HG03060 (cell line): ENCODE measurements around the gene E2F8.

Source experiments
- ATAC-seq: cut with Tn5 transposase; IDR thresholded peaks from one replicate; pipeline ENCODE4 v1.9.1; 2021; ENCODE audit warnings: low read depth, moderate number of reproducible peaks; ENCODE audit not compliant: unreplicated experiment

The E2F8 gene

DNA sequence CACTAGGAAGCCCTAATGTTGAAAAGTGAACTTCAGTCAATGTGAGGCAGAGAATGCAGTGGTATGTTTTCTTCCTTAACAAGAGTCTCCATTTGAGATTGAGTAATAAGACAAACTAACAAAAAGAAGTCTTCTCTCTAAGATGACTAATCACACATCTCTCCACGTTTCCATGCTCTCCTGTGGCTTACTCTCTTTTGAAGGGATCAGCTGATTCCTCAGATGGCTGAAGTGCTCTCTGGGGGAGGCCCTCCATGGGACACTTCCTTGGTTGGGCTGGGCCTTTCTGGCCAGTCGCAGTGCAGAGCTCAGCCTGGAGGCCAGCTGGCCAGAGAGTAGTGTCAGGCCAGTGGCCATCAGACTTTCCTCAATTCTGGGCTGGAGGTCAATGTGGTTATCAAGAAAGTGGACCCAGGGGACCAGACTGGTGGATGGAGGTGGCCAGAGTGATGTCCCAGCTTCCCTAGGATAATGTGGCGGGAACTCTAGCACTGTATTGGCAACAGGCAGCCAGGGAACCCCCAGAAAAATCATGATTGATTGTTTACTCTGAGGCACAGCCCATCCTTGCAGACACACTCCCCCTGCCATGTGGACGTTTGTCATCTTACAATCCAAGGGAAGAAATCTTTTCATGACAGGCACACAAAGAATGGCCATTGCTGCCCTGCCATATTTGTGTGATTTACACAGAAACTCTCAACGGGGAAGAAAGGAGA lies 53.5 kb downstream of the E2F8 start:
- ATAC-seq: no peak

DNA sequence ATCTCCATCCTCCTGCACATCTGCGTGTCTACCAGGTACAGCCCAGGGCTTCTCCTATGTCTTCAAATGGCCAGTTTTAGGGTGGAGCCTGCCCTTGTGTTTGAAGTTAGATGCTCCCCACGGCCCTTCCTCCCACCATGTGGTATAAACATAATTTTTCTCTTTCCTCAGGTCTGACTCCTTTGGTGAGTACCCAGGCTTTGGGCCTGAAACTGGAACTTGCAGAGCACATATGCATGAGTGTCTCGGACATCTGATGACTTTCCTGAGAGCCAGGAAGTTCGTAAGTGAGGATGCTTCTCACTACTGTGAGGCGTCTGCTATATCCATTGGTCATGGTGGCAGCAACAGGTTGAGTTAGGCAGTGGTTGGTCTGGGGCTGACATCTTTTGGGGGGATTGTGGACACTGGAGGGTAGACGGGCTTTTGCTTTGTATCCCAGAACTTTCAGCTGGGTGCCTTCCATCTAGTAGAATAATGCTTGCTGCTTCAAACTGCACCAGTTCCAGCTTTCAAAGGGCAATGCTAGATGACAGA lies 55.2 kb downstream of the E2F8 start:
- no peak for ATAC-seq

DNA sequence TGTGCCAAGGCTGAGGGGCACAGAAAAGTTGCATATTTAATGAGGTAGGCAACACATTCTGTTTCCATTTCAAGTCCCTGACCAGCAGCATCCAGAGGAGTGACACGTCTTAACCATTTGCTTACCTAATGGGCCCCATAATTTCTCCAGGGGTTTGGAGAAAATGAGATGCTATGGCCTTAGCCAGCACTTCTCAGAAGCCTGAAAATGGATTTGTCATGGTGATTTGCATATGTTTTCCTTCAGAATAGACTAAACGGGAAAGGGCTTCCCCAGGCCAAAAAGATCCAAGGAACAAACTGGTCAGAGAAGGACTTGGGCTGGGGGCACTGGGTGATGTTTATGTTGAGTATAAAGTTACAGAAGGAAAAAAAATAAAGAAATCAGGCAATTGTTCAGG lies 55.7 kb downstream of the E2F8 start:
- ATAC-seq: no peak

DNA sequence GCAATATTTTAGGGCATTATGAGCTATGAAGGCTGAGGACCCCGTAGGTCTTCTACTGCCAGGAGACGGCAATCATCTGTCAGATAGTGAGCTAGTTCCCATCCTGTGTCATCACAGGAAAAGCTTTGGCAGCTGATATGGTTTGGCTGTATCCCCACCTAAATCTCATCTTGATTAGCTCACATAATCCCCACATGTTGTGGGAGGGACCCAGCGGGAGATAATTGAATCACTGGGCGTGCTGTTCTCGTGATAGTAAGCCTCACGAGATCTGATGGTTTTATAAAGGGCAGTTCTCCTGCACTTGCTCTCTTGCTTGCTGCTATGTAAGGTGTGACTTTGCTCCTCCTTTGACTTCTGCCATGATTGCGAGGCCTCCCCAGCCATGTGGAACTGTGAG lies 57.1 kb downstream of the E2F8 start:
- no peak for ATAC-seq

DNA sequence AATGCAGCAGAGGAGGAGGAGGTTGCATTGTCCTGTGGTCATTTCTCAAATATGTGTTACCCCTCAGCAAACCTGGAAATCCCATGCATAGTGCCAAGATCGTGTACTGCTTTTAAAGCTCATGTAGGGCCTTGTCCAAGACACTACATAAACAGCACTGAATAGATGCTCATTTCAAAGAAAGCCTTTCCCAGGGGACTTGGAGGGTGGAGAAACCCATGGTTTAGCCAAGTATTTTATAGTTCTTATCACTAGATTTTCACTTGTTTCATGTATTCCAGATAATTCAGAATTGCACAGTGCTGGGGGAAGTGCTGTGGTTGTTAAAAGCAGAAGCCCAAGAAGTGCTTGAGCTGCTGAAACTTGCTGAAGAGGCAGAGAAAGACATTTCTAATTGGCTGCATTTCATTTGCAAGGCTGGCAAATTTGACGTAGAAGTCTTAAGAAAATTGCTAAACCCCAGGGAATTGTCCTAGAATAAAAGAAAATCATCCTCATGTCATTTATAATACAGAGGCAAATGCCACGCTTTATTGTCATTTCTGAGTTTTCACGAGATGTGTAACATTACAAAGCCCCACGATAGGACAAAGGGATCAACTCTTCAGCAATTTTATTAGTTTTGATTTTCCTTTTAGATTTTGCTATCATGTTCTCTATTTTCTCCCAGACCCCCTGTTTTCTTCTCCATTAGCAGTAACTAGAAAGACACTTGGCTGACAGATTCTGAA lies 59.0 kb downstream of the E2F8 start:
- no peak for ATAC-seq

DNA sequence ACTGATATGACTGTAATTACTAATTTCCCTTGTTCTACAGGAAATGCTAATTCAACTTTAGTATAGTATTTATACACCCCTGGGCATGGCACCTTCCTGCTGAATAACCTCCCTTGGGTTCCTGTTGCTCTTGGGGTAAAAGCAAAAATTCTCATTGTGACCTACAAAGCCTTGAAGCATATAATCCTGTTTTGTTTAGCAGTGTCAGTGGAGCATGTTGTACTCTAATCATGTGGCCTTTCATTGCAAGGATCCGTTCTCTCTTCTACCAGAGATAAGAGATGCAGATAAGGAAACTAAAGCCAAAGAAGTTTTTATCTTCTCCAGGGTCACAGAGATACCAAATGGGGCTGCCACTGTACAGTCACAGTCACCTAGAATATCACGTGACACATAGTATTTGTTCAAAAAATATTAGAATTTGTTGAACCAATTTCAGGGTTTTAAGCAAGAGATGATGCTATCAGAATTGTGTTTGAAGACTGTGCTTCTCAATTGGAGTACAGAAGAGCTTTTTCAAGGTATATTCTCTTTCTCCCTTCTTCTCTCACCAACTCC lies 64.0 kb downstream of the E2F8 start:
- ATAC-seq: no peak
